Chondrocyte (in vitro differentiated cells): ENCODE results near the gene CSF1. TPM values are rescaled to one million over a fixed set of nuclear protein-coding genes. Genes with fewer than 3 reads are reported as not detected.

Experiments used
- DNase-seq: peaks from one replicate; pipeline ENCODE4 v3.0.0; 2021; ENCODE audit warnings: mixed read lengths, low spot score
- H3K27ac Mint-ChIP-seq: one replicate; pipeline ENCODE4 v1.8.0; 2021; ENCODE audit warnings: mild to moderate bottlenecking, moderate library complexity, mixed read lengths; ENCODE audit not compliant: unreplicated experiment
- H3K27me3 Mint-ChIP-seq: 2 replicates; pipeline ENCODE4 v1.8.0; 2021; ENCODE audit warnings: low read depth, mixed read lengths
- H3K36me3 Mint-ChIP-seq: 2 replicates; pipeline ENCODE4 v1.8.0; 2021; ENCODE audit warnings: low read depth, mixed read lengths
- H3K4me1 Mint-ChIP-seq: 2 replicates; pipeline ENCODE4 v1.8.0; 2021; ENCODE audit warnings: low read depth, mild to moderate bottlenecking, mixed read lengths
- H3K4me3 Mint-ChIP-seq: one replicate; pipeline ENCODE4 v1.8.0; 2021; ENCODE audit warnings: mild to moderate bottlenecking, moderate library complexity, mixed read lengths; ENCODE audit not compliant: unreplicated experiment
- H3K9me3 Mint-ChIP-seq: 2 replicates; pipeline ENCODE4 v1.8.0; 2021; ENCODE audit warnings: low read depth, mixed read lengths
- CTCF ChIP-seq: fragments of 200-600 bp; sonication (generic); IDR thresholded peaks from 2 replicates; pipeline ENCODE4 v1.5.0; 2021; ENCODE audit warnings: antibody characterized with exemption, mild to moderate bottlenecking, moderate library complexity
- total RNA-seq: library from RNA; stranded (reverse); gene quantifications from 3 replicates; pipeline ENCODE4 v1.2.1, GENCODE V29; 2021

Gene CSF1
- total RNA-seq, 1 donor from 2014 or later, result 19.8 TPM

GRCh38 chr1:109926662-109927300 is 16.1 kb downstream of the CSF1 start:
- Mint-ChIP-seq H3K4me3 (no peak overlapping the region), H3K4me1 (peaks cover 55% of the 10 kb centered on the region), H3K27me3 (no peaks in the 10 kb centered on the region), H3K27ac (peak overlapping the region; percentile 93), H3K9me3 (peaks cover 4% of the 10 kb centered on the region), H3K36me3 (peaks cover 36% of the 10 kb centered on the region)
- no peak for TF ChIP-seq CTCF
- no peak for DNase-seq

GRCh38 chr1:109927356-109927755 is 16.7 kb downstream of the CSF1 start:
- TF ChIP-seq CTCF, result no peak
- Mint-ChIP-seq H3K27me3 (no peaks in the 10 kb centered on the region), H3K9me3 (peaks cover 4% of the 10 kb centered on the region), H3K36me3 (peaks cover 32% of the 10 kb centered on the region), H3K4me3 (no peak overlapping the region), H3K4me1 (peaks cover 52% of the 10 kb centered on the region), H3K27ac (peak overlapping the region; percentile 93)
- DNase-seq, result no peak

GRCh38 chr1:109927911-109928321 is 17.3 kb downstream of the CSF1 start:
- no peaks in the 10 kb centered on the region for H3K27me3 Mint-ChIP-seq
- no peak for TF ChIP-seq CTCF
- peak overlapping the region; percentile 93 for H3K27ac Mint-ChIP-seq
- H3K4me3 Mint-ChIP-seq, result no peak overlapping the region
- H3K9me3 Mint-ChIP-seq, result peaks cover 4% of the 10 kb centered on the region
- H3K4me1 Mint-ChIP-seq, result peaks cover 52% of the 10 kb centered on the region
- H3K36me3 Mint-ChIP-seq, result peaks cover 29% of the 10 kb centered on the region
- DNase-seq, result no peak

- Mint-ChIP-seq H3K4me3 (no peak overlapping the region), H3K4me1 (peaks cover 54% of the 10 kb centered on the region), H3K9me3 (peaks cover 4% of the 10 kb centered on the region), H3K27me3 (no peaks in the 10 kb centered on the region), H3K27ac (peak overlapping the region; percentile 93), H3K36me3 (peaks cover 26% of the 10 kb centered on the region)
- peak; percentile 90 for DNase-seq
- no peak for TF ChIP-seq CTCF
Observed at GRCh38 chr1:109928591-109929111, 18.0 kb downstream of the CSF1 start.

- Mint-ChIP-seq H3K4me1 (peaks cover 59% of the 10 kb centered on the region), H3K4me3 (no peak overlapping the region), H3K9me3 (peaks cover 4% of the 10 kb centered on the region), H3K36me3 (peaks cover 23% of the 10 kb centered on the region), H3K27me3 (no peaks in the 10 kb centered on the region), H3K27ac (peak overlapping the region; percentile 93)
- no peak for DNase-seq
- TF ChIP-seq CTCF, result no peak
Observed at GRCh38 chr1:109929170-109929569, 18.5 kb downstream of the CSF1 start.
